Measurements from ENCODE around the gene KAT6B.

The KAT6B gene

GRCh38 chr10:74881253-74881884, 55.0 kb downstream of the KAT6B start:
- TF ChIP-seq CTCF (IDR thresholded peaks at IDR 0.05; ENCODE audit: low read depth, low read length, missing control alignments), result no peak
- in situ Hi-C loops (cut with HindIII; ENCODE audit: low sequenced_read_pairs), result no loop called here
- no peak overlapping the region for H3K4me3 ChIP-seq (ENCODE audit: low read depth, low read length)
- no peak for DNase-seq (ENCODE audit: low read depth)

GRCh38 chr10:74882427-74882826, 56.0 kb downstream of the KAT6B start:
- H3K4me3 ChIP-seq (ENCODE audit: low read depth, low read length), result no peak overlapping the region
- TF ChIP-seq CTCF (IDR thresholded peaks at IDR 0.05; ENCODE audit: low read depth, low read length, missing control alignments), result no peak
- DNase-seq (ENCODE audit: low read depth), result no peak
- in situ Hi-C loops (cut with HindIII; ENCODE audit: low sequenced_read_pairs), result no loop called here

- DNase-seq (ENCODE audit: low read depth), result no peak
- no peak overlapping the region for H3K4me3 ChIP-seq (ENCODE audit: low read depth, low read length)
- TF ChIP-seq CTCF (IDR thresholded peaks at IDR 0.05; ENCODE audit: low read depth, low read length, missing control alignments), result no peak
- in situ Hi-C loops (cut with HindIII; ENCODE audit: low sequenced_read_pairs), result no loop called here
Observed at GRCh38 chr10:74882831-74883230, 56.4 kb downstream of the KAT6B start.

GRCh38 chr10:74883428-74883827, 57.0 kb downstream of the KAT6B start:
- no peak for TF ChIP-seq CTCF (IDR thresholded peaks at IDR 0.05; ENCODE audit: low read depth, low read length, missing control alignments)
- in situ Hi-C loops (cut with HindIII; ENCODE audit: low sequenced_read_pairs), result no loop called here
- no peak overlapping the region for H3K4me3 ChIP-seq (ENCODE audit: low read depth, low read length)
- DNase-seq (ENCODE audit: low read depth), result no peak

- in situ Hi-C loops (cut with HindIII; ENCODE audit: low sequenced_read_pairs), result loop anchor here (5.0 kb wide), 1 partner anchor 95 kb away; no protein-coding TSS in a partner anchor
- no peak overlapping the region for H3K4me3 ChIP-seq (ENCODE audit: low read depth, low read length)
- DNase-seq (ENCODE audit: low read depth), result no peak
- no peak for TF ChIP-seq CTCF (IDR thresholded peaks at IDR 0.05; ENCODE audit: low read depth, low read length, missing control alignments)
Observed at GRCh38 chr10:74887614-74888284, 61.3 kb downstream of the KAT6B start.

GRCh38 chr10:74888962-74889661, 62.7 kb downstream of the KAT6B start:
- in situ Hi-C loops (cut with HindIII; ENCODE audit: low sequenced_read_pairs), result loop anchor here (5.0 kb wide), 1 partner anchor 93 kb away; no protein-coding TSS in a partner anchor
- no peak for DNase-seq (ENCODE audit: low read depth)
- TF ChIP-seq CTCF (IDR thresholded peaks at IDR 0.05; ENCODE audit: low read depth, low read length, missing control alignments), result no peak
- no peak overlapping the region for H3K4me3 ChIP-seq (ENCODE audit: low read depth, low read length)

All from astrocyte of the cerebellum (primary cell).